ENCODE measurements around the gene ATP5MG.

The ATP5MG gene

GRCh38 chr11:118438314-118438931, 37.0 kb downstream of the ATP5MG start:
- DNase-seq = peak; percentile 37

GRCh38 chr11:118439646-118440045, 38.2 kb downstream of the ATP5MG start:
- DNase-seq = no peak

GRCh38 chr11:118441770-118442275, 40.4 kb downstream of the ATP5MG start:
- no peak for DNase-seq

- no peak for DNase-seq
These were observed 40.9 kb downstream of the ATP5MG start for GRCh38 chr11:118442301-118442700.

GRCh38 chr11:118442908-118443589, 41.6 kb downstream of the ATP5MG start:
- no peak for DNase-seq

GRCh38 chr11:118443590-118444218, 42.3 kb downstream of the ATP5MG start:
- no peak for DNase-seq

GRCh38 chr11:118447423-118447822, 46.0 kb downstream of the ATP5MG start:
- no peak for DNase-seq

- no peak for DNase-seq
These were observed 46.9 kb downstream of the ATP5MG start for GRCh38 chr11:118448294-118448693.

- no peak for DNase-seq
These were observed 48.0 kb downstream of the ATP5MG start for GRCh38 chr11:118449316-118449918.

GRCh38 chr11:118450451-118450850, 49.0 kb downstream of the ATP5MG start:
- no peak for DNase-seq
